HEK293 (cell line): ENCODE data around the gene APOC3.

Experiments used
- CTCF ChIA-PET: fragments of 350-600 bp; formaldehyde crosslinking; extraction: SDS; loops from one replicate; lab custom pipeline; 2021; ENCODE audit warnings: antibody characterized with exemption; lab: Yijun Ruan, JAX
- POLR2A ChIA-PET: fragments of 300-600 bp; formaldehyde crosslinking; extraction: SDS; loops from one replicate; lab custom pipeline; 2020; ENCODE audit warnings: antibody characterized with exemption, inconsistent platforms; lab: Yijun Ruan, JAX
- H3K27ac ChIP-seq: fragments of 200-500 bp; sonication (Bioruptor generic); 2 replicates; pipeline ENCODE4 v1.5.1; 2014; ENCODE audit warnings: low read depth, low read length, control low read depth, inconsistent platforms; ENCODE audit errors: extremely low read depth
- H3K36me3 ChIP-seq, 2 experiments: fragments of 200-500 bp in 1 of 2; sonication (Bioruptor generic) in 1 of 2; 1 replicate in 1 of 2; 2 replicates in 1 of 2; pipeline ENCODE4 v1.5.1; 2014 to 2017; ENCODE audit warnings: inconsistent platforms in 2 of 2, low read length in 2 of 2; ENCODE audit not compliant: control insufficient read depth in 2 of 2, insufficient read depth in 1 of 2
- H3K4me1 ChIP-seq: fragments of 200-500 bp; sonication (Bioruptor generic); 2 replicates; pipeline ENCODE4 v1.5.1; 2014; ENCODE audit warnings: mild to moderate bottlenecking, low read length, inconsistent platforms; ENCODE audit not compliant: control insufficient read depth, insufficient read depth
- H3K4me3 ChIP-seq: 2 replicates; pipeline ENCODE4 v1.5.1; 2011; ENCODE audit warnings: low read depth, mild to moderate bottlenecking, control low read depth, low read length, moderate library complexity
- H3K9me3 ChIP-seq: fragments of 200-500 bp; sonication (Bioruptor generic); 2 replicates; pipeline ENCODE4 v1.5.1; 2014; ENCODE audit warnings: low read depth, low read length, inconsistent platforms; ENCODE audit not compliant: control insufficient read depth, insufficient read depth
- REPIN1 ChIP-seq: fragments of 450-650 bp; formaldehyde crosslinking; IDR thresholded peaks from 2 replicates; pipeline ENCODE4 v1.5.1; 2017; ENCODE audit warnings: missing biosample characterization, missing genetic modification characterization, low read depth
- WT1 ChIP-seq: fragments of 450-650 bp; formaldehyde crosslinking; IDR thresholded peaks from 2 replicates; pipeline ENCODE4 v1.5.1; 2016; ENCODE audit warnings: missing biosample characterization, missing genetic modification characterization
- ZBTB17 ChIP-seq: fragments of 450-650 bp; formaldehyde crosslinking; IDR thresholded peaks from 2 replicates; pipeline ENCODE4 v1.5.1; 2016; ENCODE audit warnings: missing biosample characterization, missing genetic modification characterization
- ZBTB7A ChIP-seq: fragments of 450-650 bp; formaldehyde crosslinking; IDR thresholded peaks from 2 replicates; pipeline ENCODE4 v1.5.1; 2016; ENCODE audit warnings: low read depth, missing biosample characterization, missing genetic modification characterization
- ZFP3 ChIP-seq: fragments of 450-650 bp; formaldehyde crosslinking; IDR thresholded peaks from 2 replicates; pipeline ENCODE4 v1.5.1; 2016; ENCODE audit warnings: low read depth, missing biosample characterization, missing genetic modification characterization
- ZNF132 ChIP-seq: fragments of 450-650 bp; formaldehyde crosslinking; IDR thresholded peaks from 2 replicates; pipeline ENCODE4 v1.5.1; 2017; ENCODE audit warnings: missing biosample characterization, missing genetic modification characterization, borderline replicate concordance
- ZNF19 ChIP-seq: fragments of 450-650 bp; formaldehyde crosslinking; IDR thresholded peaks from 2 replicates; pipeline ENCODE4; 2016; ENCODE audit warnings: missing biosample characterization, missing genetic modification characterization, low read depth
- ZNF292 ChIP-seq: fragments of 450-650 bp; formaldehyde crosslinking; IDR thresholded peaks from 2 replicates; pipeline ENCODE4 v1.5.1; 2016; ENCODE audit warnings: low read depth, missing biosample characterization, missing genetic modification characterization, borderline replicate concordance
- ZNF48 ChIP-seq: fragments of 450-650 bp; formaldehyde crosslinking; IDR thresholded peaks from 2 replicates; pipeline ENCODE4 v1.5.1; 2016; ENCODE audit warnings: missing biosample characterization, missing genetic modification characterization
- ZNF596 ChIP-seq: fragments of 450-650 bp; IDR thresholded peaks from 2 replicates; pipeline ENCODE4 v1.5.0; 2018; ENCODE audit warnings: missing biosample characterization, mild to moderate bottlenecking, missing genetic modification characterization, moderate library complexity
- ZNF654 ChIP-seq: fragments of 450-650 bp; formaldehyde crosslinking; IDR thresholded peaks from 2 replicates; pipeline ENCODE4 v1.5.1; 2016; ENCODE audit warnings: low read depth, missing biosample characterization, missing genetic modification characterization
- TF ChIP-seq, protein P1 (sequence below): fragments of 450-650 bp; formaldehyde crosslinking; IDR thresholded peaks from 2 replicates; pipeline ENCODE4 v1.5.1; 2016; ENCODE audit warnings: missing biosample characterization, missing genetic modification characterization, borderline replicate concordance
- TF ChIP-seq, protein P2 (sequence below): fragments of 450-650 bp; formaldehyde crosslinking; conservative IDR thresholded peaks from 2 replicates; pipeline ENCODE4 v1.5.1; 2016; ENCODE audit warnings: low read depth, missing biosample characterization, missing genetic modification characterization
- TF ChIP-seq, protein P3 (sequence below): fragments of 450-650 bp; formaldehyde crosslinking; IDR thresholded peaks from 2 replicates; pipeline ENCODE4 v1.5.1; 2016; ENCODE audit warnings: missing biosample characterization, missing genetic modification characterization, borderline replicate concordance
- TF ChIP-seq, protein P4 (sequence below): fragments of 450-650 bp; formaldehyde crosslinking; IDR thresholded peaks from 2 replicates; pipeline ENCODE4 v1.5.1; 2016; ENCODE audit warnings: missing biosample characterization, missing genetic modification characterization

APOC3 gene

GRCh38 chr11:116866804-116867455, 37.2 kb downstream of the APOC3 start (continued):
- no peak for TF ChIP-seq ZNF292 (tag by site-specific recombination)
- TF ChIP-seq REPIN1, result no peak
- TF ChIP-seq, all 188 proteins: peak for 0

- Histone ChIP-seq H3K4me1 (no peaks in the 10 kb centered on the region), H3K36me3 (peaks cover 0 to 95% of the 10 kb centered on the region in 2 experiments; a peak in 2 of 3 replicates), H3K9me3 (no peaks in the 10 kb centered on the region), H3K4me3 (no peak overlapping the region), H3K27ac (no peak overlapping the region)
- ChIA-PET POLR2A (interaction anchor here (0.6 kb wide), 1 partner anchor 429 kb away, joined by 5 read pairs; no protein-coding TSS in a partner anchor), CTCF (no interaction called here)
- TF ChIP-seq ZNF48 (tag by site-specific recombination) (no peak), ZNF654 (tag by site-specific recombination) (no peak), WT1 (no peak), ZBTB17 (no peak), ZFP3 (tag by site-specific recombination) (no peak), ZNF132 (no peak), ZNF19 (no peak), ZBTB7A (no peak), ZNF596 (tag by site-specific recombination) (no peak)
- TF ChIP-seq, protein P1, sequence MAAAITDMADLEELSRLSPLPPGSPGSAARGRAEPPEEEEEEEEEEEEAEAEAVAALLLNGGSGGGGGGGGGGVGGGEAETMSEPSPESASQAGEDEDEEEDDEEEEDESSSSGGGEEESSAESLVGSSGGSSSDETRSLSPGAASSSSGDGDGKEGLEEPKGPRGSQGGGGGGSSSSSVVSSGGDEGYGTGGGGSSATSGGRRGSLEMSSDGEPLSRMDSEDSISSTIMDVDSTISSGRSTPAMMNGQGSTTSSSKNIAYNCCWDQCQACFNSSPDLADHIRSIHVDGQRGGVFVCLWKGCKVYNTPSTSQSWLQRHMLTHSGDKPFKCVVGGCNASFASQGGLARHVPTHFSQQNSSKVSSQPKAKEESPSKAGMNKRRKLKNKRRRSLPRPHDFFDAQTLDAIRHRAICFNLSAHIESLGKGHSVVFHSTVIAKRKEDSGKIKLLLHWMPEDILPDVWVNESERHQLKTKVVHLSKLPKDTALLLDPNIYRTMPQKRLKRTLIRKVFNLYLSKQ, result no peak
- TF ChIP-seq, protein P2, sequence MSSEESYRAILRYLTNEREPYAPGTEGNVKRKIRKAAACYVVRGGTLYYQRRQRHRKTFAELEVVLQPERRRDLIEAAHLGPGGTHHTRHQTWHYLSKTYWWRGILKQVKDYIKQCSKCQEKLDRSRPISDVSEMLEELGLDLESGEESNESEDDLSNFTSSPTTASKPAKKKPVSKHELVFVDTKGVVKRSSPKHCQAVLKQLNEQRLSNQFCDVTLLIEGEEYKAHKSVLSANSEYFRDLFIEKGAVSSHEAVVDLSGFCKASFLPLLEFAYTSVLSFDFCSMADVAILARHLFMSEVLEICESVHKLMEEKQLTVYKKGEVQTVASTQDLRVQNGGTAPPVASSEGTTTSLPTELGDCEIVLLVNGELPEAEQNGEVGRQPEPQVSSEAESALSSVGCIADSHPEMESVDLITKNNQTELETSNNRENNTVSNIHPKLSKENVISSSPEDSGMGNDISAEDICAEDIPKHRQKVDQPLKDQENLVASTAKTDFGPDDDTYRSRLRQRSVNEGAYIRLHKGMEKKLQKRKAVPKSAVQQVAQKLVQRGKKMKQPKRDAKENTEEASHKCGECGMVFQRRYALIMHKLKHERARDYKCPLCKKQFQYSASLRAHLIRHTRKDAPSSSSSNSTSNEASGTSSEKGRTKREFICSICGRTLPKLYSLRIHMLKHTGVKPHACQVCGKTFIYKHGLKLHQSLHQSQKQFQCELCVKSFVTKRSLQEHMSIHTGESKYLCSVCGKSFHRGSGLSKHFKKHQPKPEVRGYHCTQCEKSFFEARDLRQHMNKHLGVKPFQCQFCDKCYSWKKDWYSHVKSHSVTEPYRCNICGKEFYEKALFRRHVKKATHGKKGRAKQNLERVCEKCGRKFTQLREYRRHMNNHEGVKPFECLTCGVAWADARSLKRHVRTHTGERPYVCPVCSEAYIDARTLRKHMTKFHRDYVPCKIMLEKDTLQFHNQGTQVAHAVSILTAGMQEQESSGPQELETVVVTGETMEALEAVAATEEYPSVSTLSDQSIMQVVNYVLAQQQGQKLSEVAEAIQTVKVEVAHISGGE (tag by site-specific recombination), result no peak
- TF ChIP-seq, protein P3, sequence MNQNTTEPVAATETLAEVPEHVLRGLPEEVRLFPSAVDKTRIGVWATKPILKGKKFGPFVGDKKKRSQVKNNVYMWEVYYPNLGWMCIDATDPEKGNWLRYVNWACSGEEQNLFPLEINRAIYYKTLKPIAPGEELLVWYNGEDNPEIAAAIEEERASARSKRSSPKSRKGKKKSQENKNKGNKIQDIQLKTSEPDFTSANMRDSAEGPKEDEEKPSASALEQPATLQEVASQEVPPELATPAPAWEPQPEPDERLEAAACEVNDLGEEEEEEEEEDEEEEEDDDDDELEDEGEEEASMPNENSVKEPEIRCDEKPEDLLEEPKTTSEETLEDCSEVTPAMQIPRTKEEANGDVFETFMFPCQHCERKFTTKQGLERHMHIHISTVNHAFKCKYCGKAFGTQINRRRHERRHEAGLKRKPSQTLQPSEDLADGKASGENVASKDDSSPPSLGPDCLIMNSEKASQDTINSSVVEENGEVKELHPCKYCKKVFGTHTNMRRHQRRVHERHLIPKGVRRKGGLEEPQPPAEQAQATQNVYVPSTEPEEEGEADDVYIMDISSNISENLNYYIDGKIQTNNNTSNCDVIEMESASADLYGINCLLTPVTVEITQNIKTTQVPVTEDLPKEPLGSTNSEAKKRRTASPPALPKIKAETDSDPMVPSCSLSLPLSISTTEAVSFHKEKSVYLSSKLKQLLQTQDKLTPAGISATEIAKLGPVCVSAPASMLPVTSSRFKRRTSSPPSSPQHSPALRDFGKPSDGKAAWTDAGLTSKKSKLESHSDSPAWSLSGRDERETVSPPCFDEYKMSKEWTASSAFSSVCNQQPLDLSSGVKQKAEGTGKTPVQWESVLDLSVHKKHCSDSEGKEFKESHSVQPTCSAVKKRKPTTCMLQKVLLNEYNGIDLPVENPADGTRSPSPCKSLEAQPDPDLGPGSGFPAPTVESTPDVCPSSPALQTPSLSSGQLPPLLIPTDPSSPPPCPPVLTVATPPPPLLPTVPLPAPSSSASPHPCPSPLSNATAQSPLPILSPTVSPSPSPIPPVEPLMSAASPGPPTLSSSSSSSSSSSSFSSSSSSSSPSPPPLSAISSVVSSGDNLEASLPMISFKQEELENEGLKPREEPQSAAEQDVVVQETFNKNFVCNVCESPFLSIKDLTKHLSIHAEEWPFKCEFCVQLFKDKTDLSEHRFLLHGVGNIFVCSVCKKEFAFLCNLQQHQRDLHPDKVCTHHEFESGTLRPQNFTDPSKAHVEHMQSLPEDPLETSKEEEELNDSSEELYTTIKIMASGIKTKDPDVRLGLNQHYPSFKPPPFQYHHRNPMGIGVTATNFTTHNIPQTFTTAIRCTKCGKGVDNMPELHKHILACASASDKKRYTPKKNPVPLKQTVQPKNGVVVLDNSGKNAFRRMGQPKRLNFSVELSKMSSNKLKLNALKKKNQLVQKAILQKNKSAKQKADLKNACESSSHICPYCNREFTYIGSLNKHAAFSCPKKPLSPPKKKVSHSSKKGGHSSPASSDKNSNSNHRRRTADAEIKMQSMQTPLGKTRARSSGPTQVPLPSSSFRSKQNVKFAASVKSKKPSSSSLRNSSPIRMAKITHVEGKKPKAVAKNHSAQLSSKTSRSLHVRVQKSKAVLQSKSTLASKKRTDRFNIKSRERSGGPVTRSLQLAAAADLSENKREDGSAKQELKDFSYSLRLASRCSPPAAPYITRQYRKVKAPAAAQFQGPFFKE (tag by site-specific recombination), result no peak
- TF ChIP-seq, protein P4, sequence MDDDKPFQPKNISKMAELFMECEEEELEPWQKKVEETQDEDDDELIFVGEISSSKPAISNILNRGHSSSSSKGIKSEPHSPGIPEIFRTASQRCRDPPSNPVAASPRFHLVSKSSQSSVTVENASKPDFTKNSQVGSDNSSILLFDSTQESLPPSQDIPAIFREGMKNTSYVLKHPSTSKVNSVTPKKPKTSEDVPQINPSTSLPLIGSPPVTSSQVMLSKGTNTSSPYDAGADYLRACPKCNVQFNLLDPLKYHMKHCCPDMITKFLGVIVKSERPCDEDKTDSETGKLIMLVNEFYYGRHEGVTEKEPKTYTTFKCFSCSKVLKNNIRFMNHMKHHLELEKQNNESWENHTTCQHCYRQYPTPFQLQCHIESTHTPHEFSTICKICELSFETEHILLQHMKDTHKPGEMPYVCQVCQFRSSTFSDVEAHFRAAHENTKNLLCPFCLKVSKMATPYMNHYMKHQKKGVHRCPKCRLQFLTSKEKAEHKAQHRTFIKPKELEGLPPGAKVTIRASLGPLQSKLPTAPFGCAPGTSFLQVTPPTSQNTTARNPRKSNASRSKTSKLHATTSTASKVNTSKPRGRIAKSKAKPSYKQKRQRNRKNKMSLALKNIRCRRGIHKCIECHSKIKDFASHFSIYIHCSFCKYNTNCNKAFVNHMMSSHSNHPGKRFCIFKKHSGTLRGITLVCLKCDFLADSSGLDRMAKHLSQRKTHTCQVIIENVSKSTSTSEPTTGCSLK (tag by site-specific recombination), result no peak
Measured at GRCh38 chr11:116867619-116868018, 37.9 kb downstream of the APOC3 start.
